CD4-positive, alpha-beta T cell treated with Interleukin-10 for 1 hour (primary cell): ENCODE measurements around the gene CACNA2D2.

Experiments used
- DNase-seq: peaks from one replicate; pipeline ENCODE4 v3.0.0-alpha.2; 2020

CACNA2D2 gene

DNA sequence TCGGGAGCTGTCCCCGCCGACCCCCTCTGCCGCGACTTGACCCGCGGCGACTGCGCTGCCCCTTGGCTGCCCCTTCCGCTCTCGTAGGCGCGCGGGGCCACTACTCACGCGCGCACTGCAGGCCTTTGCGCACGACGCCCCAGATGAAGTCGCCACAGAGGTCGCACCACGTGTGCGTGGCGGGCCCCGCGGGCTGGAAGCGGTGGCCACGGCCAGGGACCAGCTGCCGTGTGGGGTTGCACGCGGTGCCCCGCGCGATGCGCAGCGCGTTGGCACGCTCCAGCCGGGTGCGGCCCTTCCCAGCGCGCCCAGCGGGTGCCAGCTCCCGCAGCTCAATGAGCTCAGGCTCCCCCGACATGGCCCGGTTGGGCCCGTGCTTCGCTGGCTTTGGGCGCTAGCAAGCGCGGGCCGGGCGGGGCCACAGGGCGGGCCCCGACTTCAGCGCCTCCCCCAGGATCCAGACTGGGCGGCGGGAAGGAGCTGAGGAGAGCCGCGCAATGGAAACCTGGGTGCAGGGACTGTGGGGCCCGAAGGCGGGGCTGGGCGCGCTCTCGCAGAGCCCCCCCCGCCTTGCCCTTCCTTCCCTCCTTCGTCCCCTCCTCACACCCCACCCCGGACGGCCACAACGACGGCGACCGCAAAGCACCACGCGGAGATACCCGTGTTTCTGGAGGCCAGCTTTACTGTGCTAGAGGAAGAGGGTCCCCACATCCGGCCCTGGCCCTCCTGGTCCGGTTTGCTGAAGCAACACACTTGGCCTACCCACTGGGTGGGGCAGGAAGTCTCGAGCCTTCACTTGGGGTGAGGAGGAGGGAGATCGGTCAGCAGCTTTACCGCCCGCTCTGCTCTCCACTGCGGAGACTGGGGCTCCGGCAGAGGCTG is 162.7 kb downstream of the CACNA2D2 start, which contains the start of gene RASSF1:
Gene RASSF1, minus strand, starts transcription at position 389 of the 882 bp plus-strand sequence. Its CDS starts 31 bp downstream, at position 358.
- DNase-seq = peak; percentile 78

DNA sequence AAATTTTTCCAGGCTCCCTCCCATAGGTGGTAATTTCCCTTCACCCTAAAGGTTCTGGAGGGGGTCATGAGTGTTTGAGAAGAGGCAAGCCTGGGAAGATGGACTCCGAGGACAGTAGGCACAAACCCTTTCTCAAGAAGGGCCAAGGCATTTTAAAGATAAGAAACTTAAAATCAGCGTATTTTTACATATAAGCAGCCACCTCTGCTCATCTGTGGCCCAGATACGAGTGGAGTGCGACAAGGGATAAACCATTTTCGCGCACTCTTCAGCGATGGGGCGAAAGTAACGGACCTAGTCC is 163.3 kb downstream of the CACNA2D2 start:
- no peak for DNase-seq

DNA sequence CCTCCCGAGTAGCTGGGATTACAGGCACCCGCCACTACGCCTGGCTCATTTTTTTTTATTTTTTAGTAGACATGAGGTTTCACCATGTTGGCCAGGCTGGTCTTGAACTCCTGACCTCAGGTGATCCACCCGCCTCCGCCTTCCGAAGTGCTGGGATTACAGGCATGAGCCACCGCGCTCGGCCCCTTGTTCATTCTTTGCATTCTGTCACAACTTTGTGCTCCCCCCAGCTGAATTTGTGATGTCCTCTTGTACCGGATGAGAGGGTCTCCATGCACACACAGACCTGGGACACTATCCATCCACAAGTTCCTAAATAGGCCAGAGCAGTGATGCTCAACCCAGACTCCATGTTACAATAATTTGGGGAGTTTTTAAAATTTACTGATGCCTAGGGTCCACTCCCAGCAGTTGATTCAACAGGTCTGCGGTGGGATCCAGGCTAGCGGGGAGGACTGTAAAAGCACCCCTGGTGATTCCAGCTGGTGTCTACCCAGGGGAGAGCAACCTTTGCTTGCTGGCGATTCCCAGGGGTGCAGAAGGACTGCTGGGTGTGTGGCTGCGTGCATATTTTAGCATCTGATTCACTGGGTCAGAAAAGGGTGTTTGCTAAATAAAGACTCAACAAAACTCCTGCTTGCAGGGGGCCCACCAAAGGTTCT is 163.8 kb downstream of the CACNA2D2 start:
- DNase-seq = no peak

DNA sequence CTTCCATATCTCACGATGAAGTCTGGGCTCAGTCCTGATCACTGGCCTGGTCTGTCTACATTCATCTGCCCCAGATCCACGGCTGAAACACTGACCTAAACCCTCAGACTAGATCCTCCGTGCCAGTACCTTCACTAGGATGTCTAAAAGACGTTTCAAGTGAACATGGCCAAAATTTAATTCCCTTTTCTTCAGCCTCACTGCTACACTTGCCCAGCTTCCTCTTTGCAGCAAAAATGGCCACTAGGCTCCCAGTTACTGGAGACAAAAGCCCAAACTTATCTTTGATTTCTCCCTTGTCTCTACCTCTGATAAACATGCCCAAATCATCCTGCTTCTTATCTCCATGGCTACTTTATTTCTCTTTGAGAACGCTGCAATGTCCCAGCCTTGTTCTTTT is 164.5 kb downstream of the CACNA2D2 start:
- DNase-seq = no peak

DNA sequence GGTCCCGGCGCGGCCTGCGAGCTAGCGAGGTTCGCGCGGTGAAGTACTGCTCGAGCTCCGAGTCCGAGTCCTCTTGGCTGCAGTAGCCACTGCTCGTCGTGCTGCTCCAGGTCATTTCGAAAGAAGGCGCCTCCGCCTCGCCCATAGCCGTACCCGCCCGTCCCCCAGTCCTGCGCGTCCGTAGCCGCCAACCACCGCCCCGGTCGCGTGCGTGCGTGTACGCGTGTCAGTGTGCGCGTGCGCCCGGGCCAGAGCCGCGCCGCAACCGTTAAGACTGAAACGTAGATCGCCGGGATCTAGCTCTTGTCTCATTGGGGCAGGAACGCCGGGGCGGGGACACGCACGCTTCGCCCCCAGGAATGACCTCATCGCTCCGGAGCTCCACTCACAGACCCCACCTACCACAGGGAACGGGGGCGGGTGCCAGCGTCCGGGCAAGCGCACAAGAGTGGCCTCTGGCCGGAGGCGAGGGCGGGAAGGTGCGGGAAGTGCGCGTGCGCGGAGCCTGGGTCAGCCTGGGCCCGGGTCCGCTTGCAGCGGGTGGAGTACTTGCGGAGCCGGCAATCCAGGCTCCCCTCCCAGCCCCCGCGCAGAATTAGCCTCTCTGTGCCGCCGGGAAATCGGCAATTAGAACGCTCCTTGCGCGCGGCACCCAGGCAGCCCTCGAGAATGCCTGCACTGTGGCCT is 166.1 kb downstream of the CACNA2D2 start:
- peak; percentile 95 for DNase-seq

DNA sequence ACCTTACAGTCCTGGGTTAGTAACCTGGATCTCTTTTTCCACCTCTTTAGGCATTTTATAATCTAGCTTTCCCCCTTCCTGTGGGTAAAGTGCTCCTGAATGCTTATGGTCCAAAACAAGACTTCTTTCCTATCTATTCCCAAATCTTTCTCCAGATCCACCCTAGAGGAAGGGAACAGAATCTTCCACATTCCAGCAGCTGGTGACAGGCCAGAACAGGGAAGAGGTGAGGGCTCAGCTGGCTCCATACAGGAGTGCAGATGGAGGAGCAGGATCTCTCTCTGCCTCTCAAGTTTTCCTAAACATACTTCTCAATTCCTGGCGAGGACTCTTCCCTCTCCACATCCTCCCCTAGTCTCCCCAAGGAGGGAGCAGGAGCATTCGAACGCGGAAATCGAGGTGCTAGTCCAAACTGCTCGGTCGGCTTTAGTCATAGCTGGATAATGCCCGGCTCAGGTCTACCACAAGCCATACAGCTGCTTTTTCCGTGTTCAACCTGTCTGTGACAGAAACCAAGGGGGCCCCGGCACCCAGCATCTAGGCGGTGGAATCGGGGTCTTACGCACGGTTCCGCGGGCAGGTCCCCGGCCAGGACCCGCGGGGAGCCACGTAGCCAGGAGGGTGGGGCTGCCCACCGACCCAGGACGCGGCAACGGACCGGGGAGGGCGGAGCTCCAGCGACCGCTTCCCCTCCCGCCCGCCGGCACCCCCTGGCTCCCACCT is 166.8 kb downstream of the CACNA2D2 start:
- DNase-seq = no peak

DNA sequence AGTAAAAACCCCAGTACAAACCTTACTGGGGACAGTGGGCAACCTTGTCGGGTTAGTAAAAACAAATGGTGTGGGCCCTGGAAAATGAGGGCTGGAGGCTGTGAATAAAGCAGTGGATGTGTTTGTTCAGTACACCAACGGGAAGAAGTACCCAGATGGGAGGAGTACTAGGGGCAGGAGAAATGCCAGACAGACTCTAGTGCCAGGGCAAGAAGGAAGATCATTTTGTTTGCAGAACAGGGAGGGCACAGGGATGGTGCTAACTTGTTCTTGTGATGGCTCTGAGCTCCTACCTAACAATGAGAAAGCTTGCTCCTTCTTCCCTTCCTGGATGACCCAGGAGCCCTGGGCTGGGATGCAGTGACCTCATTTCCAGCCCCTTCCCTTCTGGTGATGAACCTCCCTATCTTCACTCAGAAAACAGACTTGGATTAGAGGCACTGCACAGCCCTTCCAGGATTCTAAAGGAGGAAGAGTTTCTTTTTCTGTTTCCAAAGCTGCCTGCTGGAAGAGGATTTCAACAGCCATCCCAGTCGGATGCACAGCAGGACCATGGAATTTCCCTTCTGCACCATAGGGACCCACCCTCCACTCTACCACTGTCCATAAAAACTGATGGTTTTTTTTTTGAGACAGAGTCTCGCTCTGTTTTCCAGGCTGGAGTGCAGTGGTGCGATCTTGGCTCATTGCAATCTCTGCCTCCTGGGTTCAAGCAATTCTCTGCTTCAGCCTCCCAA is 168.9 kb downstream of the CACNA2D2 start:
- DNase-seq = no peak

DNA sequence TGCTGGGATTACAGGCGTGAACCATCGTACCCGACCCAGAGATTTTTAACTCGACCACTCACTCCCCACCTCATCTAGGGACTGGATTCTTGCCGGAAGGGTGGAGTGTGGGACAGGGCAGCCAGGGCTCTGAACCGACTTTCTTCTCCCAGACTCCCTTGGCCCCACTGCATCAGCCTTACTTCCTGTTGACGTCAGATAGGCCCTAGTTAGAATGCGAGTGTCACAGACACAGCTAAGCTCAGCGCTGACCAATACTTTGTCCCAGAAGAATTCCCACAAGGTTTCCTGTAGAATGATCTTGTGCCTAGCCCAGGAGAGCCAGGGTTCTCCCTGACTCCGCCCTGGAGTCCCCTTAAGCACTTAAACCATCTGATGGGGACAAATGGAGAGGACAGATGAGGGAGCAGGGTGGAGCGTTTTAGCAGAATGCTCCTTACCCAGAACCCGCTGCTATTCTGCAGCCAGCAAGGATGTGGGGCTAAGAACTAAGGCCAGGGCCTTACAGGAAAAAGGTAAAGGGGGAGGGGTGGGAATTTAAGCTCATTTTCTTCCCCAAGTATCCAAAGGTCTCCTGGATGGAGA is 169.6 kb downstream of the CACNA2D2 start:
- DNase-seq = peak; percentile 35

DNA sequence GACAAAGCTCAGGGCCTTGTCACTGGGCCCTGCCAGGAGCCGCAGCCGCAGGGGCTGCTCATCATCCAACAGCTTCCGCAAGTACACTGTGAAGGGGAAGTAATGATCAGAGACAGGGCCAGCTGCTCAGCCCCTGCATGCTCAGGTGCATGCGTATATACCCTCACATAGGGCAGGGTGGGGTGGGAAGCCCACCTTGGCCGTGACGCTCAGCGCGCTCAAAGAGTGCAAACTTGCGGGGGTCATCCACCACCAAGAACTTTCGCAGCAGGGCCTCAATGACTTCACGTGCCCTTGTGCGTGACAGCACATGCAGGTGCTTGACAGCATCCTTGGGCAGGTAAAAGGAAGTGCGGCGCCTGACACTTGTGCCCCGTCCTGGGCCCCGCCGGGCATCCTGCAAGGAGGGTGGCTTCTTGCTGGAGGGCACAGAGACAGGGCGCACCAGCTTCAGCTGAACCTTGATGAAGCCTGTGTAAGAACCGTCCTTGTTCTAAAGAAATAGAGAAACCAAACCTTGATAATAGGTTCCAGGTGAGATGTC is 172.0 kb downstream of the CACNA2D2 start:
- DNase-seq = no peak

DNA sequence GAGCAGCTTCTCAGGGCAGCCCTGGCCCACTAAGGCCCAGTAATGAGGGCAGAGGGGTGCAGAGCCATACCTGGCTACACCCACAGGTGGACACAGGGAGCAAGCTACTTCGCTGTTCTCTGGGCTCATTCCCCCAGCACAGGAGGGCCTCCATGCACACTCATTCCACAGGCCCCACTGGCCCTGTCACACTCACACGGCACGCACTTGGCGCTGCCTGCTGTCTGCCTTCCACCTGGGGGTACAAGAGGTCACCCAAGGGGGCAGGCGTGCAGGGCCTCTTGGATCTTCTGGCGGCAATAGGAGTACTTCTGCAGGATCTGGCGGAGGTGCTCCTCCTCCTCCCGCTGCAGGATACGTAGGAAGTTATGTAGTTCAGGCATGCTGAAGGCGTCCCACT is 173.1 kb downstream of the CACNA2D2 start:
- DNase-seq = no peak

DNA sequence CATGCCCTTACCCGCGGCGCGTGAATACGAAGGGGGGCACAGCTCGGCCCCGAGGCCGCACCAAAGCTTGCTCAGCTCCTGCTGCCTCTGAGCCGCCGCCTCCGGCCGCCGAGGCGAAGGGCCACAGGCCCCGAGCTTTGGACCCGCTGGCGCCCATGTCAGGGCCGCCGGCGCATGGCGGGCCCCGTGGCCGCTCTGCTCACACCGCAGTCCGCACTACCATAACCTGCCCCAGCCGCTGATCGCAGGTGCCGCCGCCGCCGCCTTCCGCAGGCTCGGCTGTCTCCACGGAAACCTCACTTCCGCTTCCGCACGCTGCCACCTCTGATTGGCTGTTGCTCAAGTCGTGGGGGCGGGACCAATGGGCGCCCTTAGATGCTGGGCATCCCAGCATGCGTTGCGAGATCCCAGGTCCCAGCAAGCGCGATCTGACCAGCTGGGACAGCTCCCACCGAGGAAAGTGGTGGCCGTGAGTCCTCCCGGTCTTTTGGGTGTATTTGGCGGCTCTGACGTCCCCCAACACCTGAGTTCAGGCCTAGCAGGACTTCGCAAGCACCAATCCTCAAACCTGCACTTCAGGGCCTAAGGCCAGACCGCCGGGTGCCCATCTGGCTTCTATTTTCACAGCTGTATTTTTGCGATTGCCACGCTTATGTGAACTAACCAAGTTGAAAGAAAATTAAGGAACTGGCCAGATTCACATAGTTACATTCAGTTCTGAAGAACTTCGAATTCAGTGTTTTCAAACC is 175.3 kb downstream of the CACNA2D2 start, which contains the start of gene TUSC2:
Gene TUSC2, minus strand, starts transcription at position 281 of the 749 bp plus-strand sequence. Its CDS starts 124 bp downstream, at position 157.
- DNase-seq = peak; percentile 95

DNA sequence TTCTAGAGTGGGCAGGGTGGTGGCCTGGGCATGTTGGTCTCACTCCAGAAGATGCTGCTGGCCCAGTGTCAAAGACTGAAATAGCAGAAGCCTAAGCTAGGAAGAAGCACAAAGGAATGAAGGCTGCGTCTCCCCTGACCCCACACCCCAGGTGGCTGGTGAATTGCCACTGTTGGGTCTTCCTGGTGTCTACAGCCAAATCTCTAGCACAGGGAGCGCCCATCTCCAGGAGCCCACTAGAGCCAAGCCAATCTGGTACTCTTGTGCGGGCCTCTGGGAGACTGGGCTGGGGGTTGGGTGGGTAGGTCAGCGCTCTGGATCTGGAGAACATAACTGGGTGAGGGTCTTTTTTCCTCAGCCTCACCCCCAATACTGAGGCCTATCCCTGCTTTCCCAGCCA is 176.3 kb downstream of the CACNA2D2 start:
- DNase-seq = no peak

DNA sequence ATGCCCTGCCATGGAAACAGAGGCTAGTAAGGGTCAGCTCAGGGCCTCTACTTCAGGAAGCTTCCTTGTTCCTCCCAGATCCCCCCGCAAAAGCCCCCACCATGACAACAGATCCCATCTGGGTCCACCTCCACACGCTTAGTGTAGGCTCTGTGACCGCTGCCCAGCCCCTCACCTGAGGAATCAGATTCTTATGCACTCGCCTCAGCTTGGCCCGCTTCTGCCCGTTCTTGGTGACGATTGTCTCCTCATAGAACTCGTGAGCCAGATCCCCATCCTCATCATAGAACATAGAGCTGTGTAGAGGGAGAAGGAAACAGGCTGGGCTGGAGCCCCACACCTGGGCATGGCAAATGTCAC is 177.3 kb downstream of the CACNA2D2 start:
- no peak for DNase-seq

DNA sequence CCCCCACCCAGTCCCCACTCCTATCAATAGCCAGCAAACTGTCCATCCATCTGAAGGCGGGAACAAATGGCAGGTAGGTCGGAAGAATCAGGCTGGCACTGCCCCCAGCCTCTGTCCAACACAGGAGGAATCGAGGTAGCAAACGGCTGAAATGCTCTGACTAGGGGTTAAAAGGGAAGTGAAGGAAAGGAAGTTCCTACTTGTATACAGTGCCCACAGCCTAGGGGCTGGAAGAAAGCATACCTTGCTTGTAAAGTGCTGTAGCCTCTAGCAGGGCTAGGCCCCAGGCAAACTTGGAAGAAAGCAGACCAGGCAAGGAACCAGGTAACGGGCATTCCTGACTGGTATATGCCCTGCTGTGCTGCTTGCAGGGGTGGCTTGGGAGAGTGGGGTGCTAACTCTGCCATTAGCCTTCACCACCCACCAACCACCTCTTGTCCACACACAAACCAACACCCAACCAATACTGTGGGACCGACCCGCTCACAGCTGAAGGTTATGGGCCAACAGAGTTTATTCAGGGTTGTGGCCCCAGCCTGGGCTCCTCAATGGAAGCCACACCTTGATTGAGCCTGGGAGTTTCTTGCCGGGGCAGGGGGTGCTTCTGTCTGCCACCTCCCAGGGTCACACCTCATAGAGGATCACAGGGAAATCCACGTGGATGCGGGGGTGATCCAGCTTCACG is 177.8 kb downstream of the CACNA2D2 start:
- no peak for DNase-seq

DNA sequence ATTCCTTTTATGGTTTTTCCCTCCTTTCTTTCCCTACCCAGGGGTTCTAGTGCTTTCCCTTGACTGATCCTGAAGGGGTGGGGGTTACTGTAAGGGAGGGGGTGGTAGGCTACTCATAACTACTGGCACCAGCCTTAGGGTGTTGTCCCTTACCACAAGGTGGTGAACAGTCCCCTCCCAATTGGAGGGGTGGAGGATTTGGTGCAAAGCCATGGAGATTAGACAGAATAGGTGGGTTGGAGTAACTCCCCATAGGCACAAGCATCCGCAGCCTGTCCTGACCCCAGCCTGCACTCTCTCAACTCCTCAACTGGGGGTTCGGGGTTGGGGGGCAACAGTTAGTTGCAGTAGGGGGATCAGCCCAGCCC is 178.3 kb downstream of the CACNA2D2 start:
- DNase-seq = no peak

DNA sequence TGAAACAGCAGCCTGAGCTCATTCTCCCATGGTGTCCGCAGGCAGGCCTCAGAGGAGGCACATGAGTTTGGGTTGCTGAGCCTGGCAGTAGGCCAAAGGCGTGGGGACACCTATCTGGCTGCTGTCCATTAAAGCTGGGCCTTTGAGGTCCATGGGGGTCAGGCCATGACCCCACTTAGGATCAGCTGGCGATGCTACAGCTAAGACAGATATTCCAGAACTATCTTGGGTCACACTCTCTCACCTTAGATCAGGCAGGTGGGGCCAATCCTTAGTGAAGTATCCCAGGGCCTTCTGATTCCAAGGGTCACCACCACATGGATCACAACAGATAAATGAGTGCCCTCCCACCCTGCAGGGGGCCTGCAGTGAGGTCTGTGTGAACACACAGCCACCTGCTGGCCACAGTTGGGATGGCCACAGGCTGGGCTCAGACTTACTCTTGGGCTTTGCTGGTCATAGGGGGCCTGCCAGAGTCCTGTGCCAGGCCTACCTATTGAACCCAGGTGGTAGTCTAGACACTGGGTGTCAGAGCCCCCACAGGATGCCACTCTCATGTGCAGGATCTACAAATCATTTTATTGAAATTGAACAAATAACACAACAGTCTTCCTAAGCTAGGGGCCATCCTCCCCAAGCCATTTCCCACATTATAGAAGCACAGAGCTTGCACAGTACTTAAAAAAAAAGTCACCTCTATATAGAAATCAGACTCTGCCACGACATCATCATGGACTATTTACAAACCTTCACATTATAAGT is 178.9 kb downstream of the CACNA2D2 start:
- peak; percentile 72 for DNase-seq

DNA sequence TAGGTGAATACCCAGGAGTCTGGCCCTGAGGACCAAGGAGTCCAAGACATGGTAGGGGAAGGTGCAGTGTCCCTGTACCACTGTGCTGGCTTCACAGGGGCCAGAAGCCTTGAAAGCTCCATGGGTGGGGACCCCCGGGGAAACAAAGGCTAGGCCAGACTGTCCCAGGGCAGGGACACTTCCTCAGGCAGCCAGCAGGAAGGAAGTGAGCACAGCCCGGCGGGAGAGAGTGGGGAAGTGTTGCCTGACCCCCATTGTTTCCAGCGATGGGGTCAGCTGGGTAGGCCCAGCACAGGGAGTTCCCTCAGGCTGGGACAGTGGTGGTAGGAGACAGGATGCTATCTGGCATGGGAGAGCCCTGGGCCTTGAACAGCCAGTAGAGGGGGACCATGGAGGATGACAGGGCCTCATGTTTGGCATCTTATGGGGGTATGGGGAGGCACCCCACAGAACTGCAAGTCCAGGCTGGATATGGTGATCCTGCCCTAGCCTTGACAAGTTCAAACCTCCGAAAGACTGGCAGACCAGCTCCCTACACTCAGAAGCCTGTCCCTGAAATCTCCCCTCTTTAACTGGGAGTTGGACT is 179.7 kb downstream of the CACNA2D2 start:
- no peak for DNase-seq

DNA sequence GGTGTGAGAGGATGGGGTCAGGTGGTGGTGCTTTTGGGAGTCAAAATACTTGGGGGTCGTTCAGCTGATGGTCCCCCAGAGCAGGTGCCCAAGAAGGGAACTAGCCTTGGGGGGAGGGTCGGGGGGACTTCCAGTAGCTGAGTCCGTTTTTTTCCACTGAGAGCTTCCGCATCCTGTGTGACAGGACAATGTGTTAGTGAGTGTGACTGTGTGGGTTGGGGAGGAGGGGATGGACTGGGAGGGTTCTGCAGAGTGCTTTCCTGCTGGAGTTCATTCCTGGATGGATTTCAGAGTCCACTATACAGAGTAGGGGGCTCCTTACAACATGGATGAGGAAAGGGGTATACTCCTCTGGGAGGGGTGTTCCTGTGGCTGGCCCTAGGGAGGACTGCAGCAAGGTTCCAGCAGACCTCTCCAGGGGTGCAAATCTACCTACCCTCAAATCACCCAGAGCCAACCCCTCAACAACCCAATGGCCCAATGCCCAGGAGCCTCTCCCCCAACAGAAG is 180.3 kb downstream of the CACNA2D2 start:
- DNase-seq = no peak
